Thymus (tissue), 11 donors: ENCODE data around the gene PPP6C. TPM values are rescaled to one million over a fixed set of nuclear protein-coding genes. Genes with fewer than 3 reads are reported as not detected.
A peak's percentile ranks its signal among the peaks of the same experiment; 100 is the strongest.

Experiments used
- DNase-seq, 9 donors: peaks; one replicate each; pipeline ENCODE4 v3.0.0-alpha.2; 2013; ENCODE audit warnings: low spot score in 9 of 9, low read depth in 6 of 9, missing footprints in 1 of 9
- H3K27ac ChIP-seq, 2 donors: one replicate each; pipeline ENCODE4 v1.5.1; 2013; ENCODE audit warnings: control low read depth in 1 of 2, low read depth in 1 of 2, low read length in 1 of 2, mild to moderate bottlenecking in 1 of 2, moderate library complexity in 1 of 2
- H3K27me3 ChIP-seq, 2 donors: one replicate each; pipeline ENCODE4 v1.5.1; 2013; ENCODE audit warnings: low read length in 1 of 2; ENCODE audit not compliant: control insufficient read depth in 2 of 2, insufficient read depth in 1 of 2
- H3K36me3 ChIP-seq, 2 donors: one replicate each; pipeline ENCODE4 v1.5.1; 2013; ENCODE audit warnings: low read length in 1 of 2, mild to moderate bottlenecking in 1 of 2, moderate library complexity in 1 of 2; ENCODE audit not compliant: control insufficient read depth in 2 of 2, insufficient read depth in 2 of 2
- H3K4me1 ChIP-seq, 2 donors: one replicate each; pipeline ENCODE4 v1.5.1; 2013; ENCODE audit warnings: low read length in 2 of 2; ENCODE audit not compliant: control insufficient read depth in 2 of 2, insufficient read depth in 2 of 2
- H3K4me3 ChIP-seq, 2 donors: one replicate each; pipeline ENCODE4 v1.5.1; 2013; ENCODE audit warnings: low read length in 2 of 2, control low read depth in 1 of 2, mild to moderate bottlenecking in 1 of 2
- H3K9me3 ChIP-seq, 2 donors: one replicate each; pipeline ENCODE4 v1.5.1; 2013; ENCODE audit warnings: low read length in 1 of 2, mild to moderate bottlenecking in 1 of 2; ENCODE audit not compliant: control insufficient read depth in 2 of 2, insufficient read depth in 1 of 2
- WGBS: extraction: QIAGEN DNeasy Blood & Tissue Kit; methylation state at CpG from one replicate; pipeline ENCODE4 v1.1.7; 2013; 5-methylcytosine and 5-hydroxymethylcytosine counted together
- polyA plus RNA-seq: library from polyadenylated mRNA; stranded (reverse); fragments of 200-250 nt; gene quantifications from one replicate; pipeline ENCODE4 v1.2.3, GENCODE V29; 2013
- total RNA-seq: library from RNA; stranded (reverse); fragments of 120-200 nt; gene quantifications from one replicate; pipeline ENCODE4 v1.2.4, GENCODE V29; 2013
- donor health status: healthy.

Gene PPP6C
- total and polyA plus RNA-seq, 2 donors, result 35.6 to 37.6 TPM

DNA sequence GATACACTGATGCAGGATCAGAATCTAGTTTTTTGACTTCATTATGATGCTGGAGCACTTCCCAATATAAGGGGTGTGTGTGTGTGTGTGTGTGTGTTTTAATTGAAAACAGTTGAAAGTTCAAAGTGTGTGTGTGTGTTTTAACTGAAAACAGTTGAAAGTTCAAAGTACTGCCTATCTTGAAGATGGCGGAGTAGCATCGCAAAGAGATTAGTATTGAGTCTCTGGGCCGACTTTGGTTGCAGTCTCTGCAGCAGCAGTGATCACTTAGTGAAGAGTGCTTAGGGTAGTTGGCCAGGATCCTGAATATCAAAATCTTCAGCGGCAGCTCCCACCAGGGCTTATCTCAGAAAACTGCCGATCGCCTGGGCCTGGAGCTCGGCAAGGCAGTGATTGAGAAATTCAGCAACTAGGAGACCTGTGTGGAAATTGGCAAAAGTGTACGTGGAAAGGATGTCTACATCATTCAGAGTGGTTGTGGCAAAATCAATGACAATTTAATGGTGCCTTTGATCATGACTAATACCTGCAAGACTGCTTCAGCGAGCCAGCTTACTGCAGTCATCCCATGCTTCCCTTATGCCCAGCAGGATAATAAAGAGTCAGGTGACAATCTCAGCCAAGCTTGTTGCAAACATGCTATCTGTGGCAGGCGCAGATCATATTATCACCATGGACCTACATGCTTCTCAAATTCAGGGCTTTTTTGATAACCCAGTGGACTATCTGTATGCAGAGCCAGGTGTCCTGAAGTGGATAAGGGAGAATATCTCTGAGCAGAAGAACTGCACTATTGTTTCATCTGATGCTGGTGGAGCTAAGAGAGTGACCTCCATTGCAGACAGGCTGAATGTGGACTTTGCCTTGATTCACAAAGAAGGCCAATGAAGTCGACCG, 39.0 kb downstream of the PPP6C start:
- DNase-seq, result no peak
- WGBS, result 96% methylated on average over 12 of the region's 12 CpGs
- Histone ChIP-seq H3K4me1 (no peaks in the 10 kb centered on the region), H3K4me3 (no peak overlapping the region), H3K27me3 (no peaks in the 10 kb centered on the region), H3K36me3 (peaks cover 39 to 55% of the 10 kb centered on the region in 2 donors), H3K9me3 (no peaks in the 10 kb centered on the region), H3K27ac (no peak overlapping the region)

DNA sequence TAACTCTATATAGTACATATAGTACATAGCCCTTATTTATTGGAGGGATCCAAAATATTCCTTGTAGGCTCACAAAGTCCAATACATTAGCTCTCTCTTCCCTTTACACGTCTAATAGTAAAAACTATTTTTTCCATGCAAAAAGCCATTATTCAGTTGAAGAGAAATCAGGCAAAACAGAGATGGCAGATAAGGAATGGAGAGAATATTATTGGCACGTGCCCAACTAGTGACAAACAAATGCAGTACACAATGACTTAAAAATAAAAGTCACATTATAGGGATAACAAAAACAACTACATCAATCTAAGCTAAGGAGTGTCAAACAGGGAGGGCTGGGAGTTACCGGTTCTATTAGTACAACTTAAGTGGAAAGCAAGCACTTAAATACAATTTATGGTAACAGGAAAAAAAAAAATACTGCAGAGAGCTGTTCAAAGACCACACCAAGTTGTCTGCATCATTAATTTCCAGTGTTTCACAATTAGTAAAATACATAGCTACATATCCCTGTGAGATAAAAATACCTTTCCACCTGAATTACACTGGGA, 42.1 kb downstream of the PPP6C start:
- H3K27ac ChIP-seq, result no peak overlapping the region
- 98% methylated on average over 3 of the region's 3 CpGs for WGBS

GRCh38 chr9:125146247-125146646, 43.4 kb downstream of the PPP6C start:
- Histone ChIP-seq H3K4me3 (no peak overlapping the region), H3K27ac (no peak overlapping the region), H3K36me3 (peaks cover 11 to 21% of the 10 kb centered on the region in 2 donors), H3K4me1 (peaks cover 9 to 10% of the 10 kb centered on the region in 2 donors), H3K9me3 (no peaks in the 10 kb centered on the region), H3K27me3 (no peaks in the 10 kb centered on the region)
- 86% methylated on average over 4 of the region's 4 CpGs for WGBS
- no peak for DNase-seq

More for the DNA sequence above, 42.1 kb downstream of the PPP6C start:
- no peaks in the 10 kb centered on the region for H3K27me3 ChIP-seq
- peaks cover 22 to 33% of the 10 kb centered on the region in 2 donors for H3K36me3 ChIP-seq
- no peaks in the 10 kb centered on the region for H3K9me3 ChIP-seq
- no peak for DNase-seq
- peaks cover 4 to 5% of the 10 kb centered on the region in 2 donors for H3K4me1 ChIP-seq
- no peak overlapping the region for H3K4me3 ChIP-seq

DNA sequence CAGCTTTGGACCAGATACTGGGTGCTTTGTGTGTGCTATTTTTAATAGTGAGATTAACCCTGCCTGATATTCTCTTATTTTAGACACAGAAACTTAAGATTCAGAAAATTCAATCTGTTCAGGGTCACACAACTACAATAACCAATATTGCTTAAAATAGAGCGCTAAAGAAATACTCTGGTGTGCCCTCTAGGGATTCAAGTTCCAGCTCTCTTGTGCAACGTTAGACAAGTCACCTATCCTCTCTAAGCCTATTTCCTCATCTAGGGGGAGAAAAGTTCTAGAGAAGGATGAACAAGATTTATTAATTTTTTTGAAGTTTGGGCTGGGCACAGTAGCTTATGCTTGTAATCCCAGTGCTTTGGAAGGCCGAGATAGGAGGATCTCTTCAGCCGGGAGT, 44.2 kb downstream of the PPP6C start:
- WGBS, result 94% methylated on average over 4 of the region's 4 CpGs
- H3K36me3 ChIP-seq, result peaks cover 2 to 16% of the 10 kb centered on the region in 2 donors
- peaks cover 12 to 13% of the 10 kb centered on the region in 2 donors for H3K4me1 ChIP-seq
- no peak overlapping the region for H3K4me3 ChIP-seq
- DNase-seq, result no peak
- no peaks in the 10 kb centered on the region for H3K9me3 ChIP-seq
- no peak overlapping the region for H3K27ac ChIP-seq
- no peaks in the 10 kb centered on the region for H3K27me3 ChIP-seq

DNA sequence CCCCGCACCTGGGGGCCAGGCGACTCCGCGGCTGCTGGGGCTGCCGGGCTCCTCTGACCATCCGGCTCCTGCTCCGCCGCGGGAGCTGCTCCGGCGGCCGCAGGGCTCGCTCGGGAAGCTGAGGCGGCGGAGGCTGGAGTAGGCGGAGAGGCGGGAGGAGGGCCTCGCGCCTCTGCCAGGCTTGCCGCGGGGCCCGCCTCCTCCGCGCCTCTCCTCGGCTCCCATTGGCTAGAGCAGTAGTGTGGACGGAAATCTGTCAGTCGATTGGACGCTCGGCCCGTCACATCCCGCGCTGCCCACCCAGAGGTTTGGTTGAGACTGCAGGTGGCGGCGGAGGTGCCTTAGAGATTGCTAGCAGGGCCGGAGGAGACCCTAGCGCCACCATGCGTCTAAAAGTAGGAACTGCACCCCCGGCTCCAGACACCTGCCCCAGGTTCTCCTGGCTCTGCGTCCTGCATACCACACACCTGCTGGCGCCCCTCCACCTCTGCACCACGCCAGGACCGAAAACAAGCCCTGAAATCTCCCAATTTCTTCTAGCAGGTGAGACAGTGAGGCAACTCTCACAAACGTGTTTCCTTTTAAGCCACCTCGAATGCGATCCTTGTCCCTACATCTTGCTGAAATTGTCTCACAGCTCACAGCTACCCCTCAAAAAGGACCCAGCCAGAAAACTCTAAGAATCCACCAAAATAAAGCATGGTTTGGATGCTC, 46.1 kb downstream of the PPP6C start, which contains the start of gene SCAI:
Gene SCAI (minus strand): TSS at position 152 of the 714 bp plus-strand sequence. CDS start 91 bp downstream, at position 61.
- WGBS, result 1% methylated on average over 46 of the region's 46 CpGs
- Histone ChIP-seq H3K9me3 (no peaks in the 10 kb centered on the region), H3K27me3 (no peaks in the 10 kb centered on the region), H3K4me1 (peaks cover 23 to 24% of the 10 kb centered on the region in 2 donors), H3K36me3 (peaks cover 7 to 21% of the 10 kb centered on the region in 2 donors), H3K27ac (peak within 1 kb of the TSS; percentile 86 to 90), H3K4me3 (peak within 1 kb of the TSS; percentile 71 to 95)
- DNase-seq, result peak; percentile 95 to 99 (median 98)

GRCh38 chr9:125142560-125143376, 46.8 kb downstream of the PPP6C start:
- peak overlapping the region; percentile 71 to 95 for H3K4me3 ChIP-seq
- DNase-seq, result peak in 6 of 9 donors; percentile 18 to 76 (median 46)
- no peaks in the 10 kb centered on the region for H3K9me3 ChIP-seq
- H3K36me3 ChIP-seq, result peaks cover 8 to 26% of the 10 kb centered on the region in 2 donors
- peak overlapping the region; percentile 86 to 90 for H3K27ac ChIP-seq
- no peaks in the 10 kb centered on the region for H3K27me3 ChIP-seq
- peaks cover 23 to 24% of the 10 kb centered on the region in 2 donors for H3K4me1 ChIP-seq
- WGBS, result under 1% methylated on average over 54 of the region's 54 CpGs

DNA sequence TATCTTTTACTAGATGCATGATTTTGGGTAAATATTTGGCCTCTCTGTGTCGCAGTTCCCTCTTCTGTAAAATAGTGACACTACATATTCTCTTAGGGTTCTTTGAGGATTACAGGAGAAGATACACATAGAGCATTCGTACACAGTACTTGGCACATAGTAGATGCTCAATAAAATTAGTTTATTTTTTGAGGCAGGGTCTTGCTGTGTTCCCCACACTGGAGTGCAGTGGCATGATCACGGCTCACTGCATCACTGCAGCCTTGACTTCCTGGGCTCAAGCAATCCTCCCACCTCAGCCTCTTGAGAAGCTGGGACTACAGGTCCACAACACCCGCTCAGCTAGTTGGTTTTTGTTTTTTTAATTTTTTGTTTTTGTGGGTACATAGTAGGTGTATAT, 47.9 kb downstream of the PPP6C start:
- Histone ChIP-seq H3K4me3 (peak overlapping the region; percentile 71 to 95), H3K27ac (peak overlapping the region in 1 of 2 donors; percentile 86), H3K27me3 (no peaks in the 10 kb centered on the region), H3K9me3 (no peaks in the 10 kb centered on the region), H3K4me1 (peaks cover 23 to 24% of the 10 kb centered on the region in 2 donors), H3K36me3 (peaks cover 8 to 30% of the 10 kb centered on the region in 2 donors)
- DNase-seq, result no peak
- 78% methylated on average over 4 of the region's 4 CpGs for WGBS

GRCh38 chr9:125141251-125141650, 48.4 kb downstream of the PPP6C start:
- DNase-seq, result no peak
- H3K27ac ChIP-seq, result no peak overlapping the region
- WGBS, result 95% methylated on average over 3 of the region's 3 CpGs
- peaks cover 8 to 30% of the 10 kb centered on the region in 2 donors for H3K36me3 ChIP-seq
- H3K4me1 ChIP-seq, result peaks cover 23 to 24% of the 10 kb centered on the region in 2 donors
- no peaks in the 10 kb centered on the region for H3K9me3 ChIP-seq
- no peaks in the 10 kb centered on the region for H3K27me3 ChIP-seq
- H3K4me3 ChIP-seq, result peak overlapping the region; percentile 71 to 95
